GM18526 (cell line): Measurements from ENCODE around the gene PCSK1N.

Experiments
- POLR2A ChIP-seq: IDR thresholded peaks from 3 replicates; pipeline ENCODE4 v1.6.1; 2011; ENCODE audit not compliant: insufficient read length; ENCODE audit errors: extremely low read depth

PCSK1N gene

GRCh38 chrX:48784726-48785125 lies 50.7 kb downstream of the PCSK1N start:
- no peak for TF ChIP-seq POLR2A

- TF ChIP-seq POLR2A: no peak
These were observed 52.6 kb downstream of the PCSK1N start for GRCh38 chrX:48782795-48783194.

- no peak for TF ChIP-seq POLR2A
These were observed 53.2 kb downstream of the PCSK1N start for GRCh38 chrX:48782216-48782615.

GRCh38 chrX:48781705-48782104 lies 53.7 kb downstream of the PCSK1N start:
- no peak for TF ChIP-seq POLR2A
